ENCODE data around the gene PBOV1.
"Not testable (repeated sequence)": the region's sequence is repeated elsewhere in the genome, so short reads cannot be mapped to it uniquely, and the experiment has no call there.

The PBOV1 gene

DNA sequence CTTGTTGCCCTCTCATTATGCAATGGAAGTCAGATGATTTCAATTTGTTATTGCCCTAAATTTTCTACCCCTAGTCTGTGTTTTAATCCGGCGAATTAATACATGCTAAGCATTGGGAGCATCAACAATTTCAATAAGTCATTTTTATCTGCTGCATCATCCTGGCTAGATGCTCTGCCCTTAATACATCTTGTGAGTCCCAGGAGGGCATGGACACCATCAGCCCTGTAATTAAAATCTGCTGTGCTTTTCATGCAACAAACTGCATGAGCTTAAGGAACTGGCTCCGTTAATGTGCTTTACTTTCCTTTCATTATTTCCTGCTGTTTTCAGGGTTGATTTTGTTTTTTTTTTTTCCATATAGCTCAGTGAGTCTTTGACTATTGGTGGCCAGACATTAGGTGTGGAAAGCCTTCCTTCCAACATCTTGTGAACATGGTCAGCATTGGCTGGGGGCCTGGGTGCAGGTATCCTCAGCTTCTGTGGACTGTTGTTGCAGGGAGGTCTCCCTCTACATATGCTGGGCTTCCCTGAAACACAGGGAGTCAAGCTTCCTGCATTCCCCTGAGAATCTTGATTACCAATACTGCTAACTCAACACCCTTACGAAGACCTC lies 8.5 kb upstream of the PBOV1 start:
- H3K36me3 Mint-ChIP-seq = no peaks in the 10 kb centered on the region
- no peaks in the 10 kb centered on the region for H3K4me1 Mint-ChIP-seq
- H3K27me3 Mint-ChIP-seq = peaks cover 7% of the 10 kb centered on the region
- no peak overlapping the region for H3K4me3 Mint-ChIP-seq
- H3K27ac Mint-ChIP-seq = no peak overlapping the region
- H3K9me3 Mint-ChIP-seq = no peaks in the 10 kb centered on the region

DNA sequence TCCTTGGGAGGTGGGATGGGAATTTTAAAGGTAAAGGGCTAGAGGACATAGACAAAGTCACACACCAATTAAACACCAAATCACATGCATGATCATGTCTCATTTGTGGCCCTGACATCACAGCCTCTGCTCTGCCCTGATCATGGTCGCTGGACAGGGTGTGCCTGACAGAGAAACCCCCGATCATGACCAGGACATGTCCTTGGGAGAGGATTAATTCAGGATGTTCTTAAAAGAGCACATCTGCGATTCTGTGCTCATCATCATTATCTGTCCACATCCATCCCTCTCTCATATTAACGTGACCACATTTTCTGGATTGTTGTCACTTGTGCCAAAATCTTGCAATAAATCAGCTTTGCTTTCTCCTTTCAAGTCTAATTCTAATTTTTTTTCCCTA lies 7.7 kb upstream of the PBOV1 start:
- no peak overlapping the region for H3K27ac Mint-ChIP-seq
- H3K4me3 Mint-ChIP-seq = no peak overlapping the region
- H3K36me3 Mint-ChIP-seq = no peaks in the 10 kb centered on the region
- H3K4me1 Mint-ChIP-seq = no peaks in the 10 kb centered on the region
- H3K27me3 Mint-ChIP-seq = peaks cover 7% of the 10 kb centered on the region
- H3K9me3 Mint-ChIP-seq = no peaks in the 10 kb centered on the region

DNA sequence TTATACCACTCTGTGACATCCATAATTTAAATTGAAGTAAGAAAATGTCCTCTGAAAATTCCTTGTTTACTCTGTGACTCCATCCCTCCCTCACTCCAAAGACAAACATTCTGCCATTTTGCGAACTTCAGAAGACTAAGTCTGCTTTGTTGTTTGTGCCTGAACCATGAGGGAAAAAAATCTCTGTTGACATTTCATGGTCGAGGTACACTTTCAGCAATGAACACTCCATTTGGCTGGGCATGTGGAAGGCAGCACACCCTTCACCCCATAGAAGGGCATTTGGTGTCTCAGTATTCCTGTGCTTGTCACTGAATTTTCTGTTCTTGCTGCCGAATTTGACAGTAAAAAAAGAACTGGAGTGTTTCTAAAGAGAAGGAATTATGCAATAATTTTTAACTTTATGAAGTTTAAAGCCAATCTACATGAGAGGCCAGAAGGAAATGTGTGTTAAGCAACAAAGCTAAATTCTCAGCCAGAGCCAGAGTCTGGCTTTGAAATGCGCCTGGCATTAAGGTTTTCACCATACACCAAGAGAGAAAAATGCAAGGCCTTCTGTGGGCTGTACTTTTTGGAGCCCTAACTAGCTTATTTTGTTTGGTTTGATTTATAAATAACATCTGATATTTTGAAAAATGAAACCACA lies 4.7 kb upstream of the PBOV1 start:
- Mint-ChIP-seq H3K4me3 (no peak overlapping the region), H3K27me3 (peaks cover 11% of the 10 kb centered on the region), H3K36me3 (no peaks in the 10 kb centered on the region), H3K9me3 (no peaks in the 10 kb centered on the region), H3K27ac (no peak overlapping the region), H3K4me1 (no peaks in the 10 kb centered on the region)

DNA sequence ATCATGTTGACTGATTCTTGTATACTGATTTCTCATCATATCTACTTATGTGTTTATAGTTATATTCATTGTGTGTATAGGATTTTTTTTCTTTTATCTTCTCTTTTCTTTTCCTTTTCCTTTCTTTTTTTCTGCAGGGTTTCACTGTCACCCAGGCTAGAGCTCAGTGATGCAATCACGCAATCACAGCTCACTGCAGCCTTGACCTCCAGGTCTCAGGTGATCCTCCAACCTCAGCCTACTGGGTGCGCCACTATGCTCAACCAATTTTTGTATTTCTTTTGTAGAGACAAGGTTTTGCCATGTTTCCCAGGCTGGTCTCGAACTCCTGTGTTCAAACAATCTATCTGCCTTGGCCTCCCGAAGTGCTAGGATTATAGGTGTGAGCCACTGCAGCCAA lies 1.6 kb upstream of the PBOV1 start:
- Mint-ChIP-seq H3K4me3 (no peak overlapping the region), H3K9me3 (no peaks in the 10 kb centered on the region), H3K27ac (no peak overlapping the region), H3K36me3 (no peaks in the 10 kb centered on the region), H3K27me3 (peaks cover 17% of the 10 kb centered on the region), H3K4me1 (no peaks in the 10 kb centered on the region)

DNA sequence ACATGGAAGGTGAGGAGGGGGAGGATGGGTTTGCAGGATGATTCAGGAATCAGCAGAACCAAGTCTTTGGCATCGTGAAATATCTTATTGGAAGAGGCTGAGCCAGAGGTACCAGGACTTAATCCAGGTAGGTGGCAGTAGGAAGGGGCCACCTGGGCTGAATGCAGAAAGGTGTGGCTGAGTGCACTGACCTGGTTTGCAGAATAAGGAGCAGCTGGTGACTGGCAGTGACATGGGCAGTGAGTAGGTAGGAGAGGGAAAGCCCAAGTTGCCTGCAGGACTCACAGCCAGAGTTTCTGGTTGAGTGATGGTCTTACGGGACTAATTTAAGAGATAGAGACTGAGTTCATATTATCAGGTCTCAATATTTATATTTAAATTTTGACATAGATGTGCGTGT lies 1.1 kb upstream of the PBOV1 start:
- Mint-ChIP-seq H3K4me3 (no peak overlapping the region), H3K4me1 (no peaks in the 10 kb centered on the region), H3K27me3 (peaks cover 17% of the 10 kb centered on the region), H3K9me3 (no peaks in the 10 kb centered on the region), H3K36me3 (no peaks in the 10 kb centered on the region), H3K27ac (no peak overlapping the region)

DNA sequence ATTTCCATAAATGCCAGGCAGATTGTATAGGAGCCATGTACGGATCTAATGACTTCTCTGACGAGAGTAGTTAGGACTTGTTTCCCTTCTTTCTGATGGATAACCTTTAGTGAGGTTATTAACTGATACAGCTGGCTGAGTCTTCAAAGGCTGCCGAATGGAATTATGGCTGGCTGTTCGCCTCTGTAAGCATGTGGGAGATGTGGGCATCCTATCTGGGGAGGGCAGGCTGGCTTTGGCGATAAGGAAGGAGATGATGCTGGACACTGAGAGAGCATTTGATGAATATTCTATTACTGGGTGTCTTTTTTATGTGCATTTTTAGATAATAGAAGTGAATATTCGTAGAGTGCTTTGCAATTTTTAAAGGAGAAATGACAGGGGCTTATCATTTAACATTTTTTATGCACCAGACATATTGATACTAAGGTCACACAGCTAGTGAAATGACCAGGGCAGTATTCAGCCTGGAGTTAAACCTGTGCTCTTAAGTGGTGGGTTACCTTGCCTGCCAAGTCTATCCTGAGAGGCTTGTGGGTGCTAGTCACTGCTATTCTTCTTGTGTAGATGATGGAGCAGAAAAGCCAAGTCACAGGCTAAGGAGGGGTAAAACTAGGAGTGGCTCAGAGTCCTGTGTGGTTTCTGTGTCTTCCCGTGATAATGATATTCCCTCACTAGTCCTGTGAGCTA lies 3.1 kb downstream of the PBOV1 start:
- Mint-ChIP-seq H3K4me1 (no peaks in the 10 kb centered on the region), H3K4me3 (no peak overlapping the region), H3K9me3 (no peaks in the 10 kb centered on the region), H3K27me3 (peaks cover 16% of the 10 kb centered on the region), H3K27ac (no peak overlapping the region), H3K36me3 (no peaks in the 10 kb centered on the region)

DNA sequence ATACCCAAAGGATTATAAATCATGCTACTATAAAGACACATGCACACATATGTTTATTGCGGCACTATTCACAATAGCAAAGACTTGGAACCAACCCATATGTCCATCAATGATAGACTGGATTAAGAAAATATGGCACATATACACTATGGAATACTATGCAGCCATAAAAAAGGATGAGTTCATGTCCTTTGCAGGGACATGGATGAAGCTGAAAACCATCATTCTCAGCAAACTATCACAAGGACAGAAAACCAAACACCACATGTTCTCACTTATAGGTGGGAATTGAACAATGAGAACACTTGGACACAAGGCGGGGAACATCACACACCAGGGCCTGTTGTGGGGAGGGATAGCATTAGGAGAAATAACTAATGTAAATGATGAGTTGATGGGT lies 5.8 kb downstream of the PBOV1 start:
- not testable (repeated sequence) for H3K27ac Mint-ChIP-seq, H3K4me3 Mint-ChIP-seq, H3K9me3 Mint-ChIP-seq, H3K36me3 Mint-ChIP-seq, H3K4me1 Mint-ChIP-seq
- peaks cover 14% of the 10 kb centered on the region for H3K27me3 Mint-ChIP-seq

DNA sequence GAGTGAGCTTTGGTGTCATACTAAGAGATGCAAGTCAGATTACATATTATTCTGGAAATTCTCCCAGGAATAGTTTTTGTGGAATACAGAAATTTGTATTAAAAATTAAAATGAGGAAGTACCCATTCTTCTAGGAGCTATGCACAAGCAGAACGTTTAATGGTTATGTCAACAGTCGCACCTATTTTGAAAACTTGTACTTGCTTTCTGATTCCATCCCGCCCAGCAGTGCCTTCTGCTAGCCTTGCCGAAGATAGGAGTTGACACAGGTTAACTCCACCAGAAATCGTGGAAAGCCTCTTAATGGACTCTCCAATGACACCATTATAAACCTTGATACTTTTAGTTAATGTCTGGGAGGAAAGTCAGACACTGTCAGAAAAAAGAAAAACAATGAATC lies 6.7 kb downstream of the PBOV1 start:
- H3K4me1 Mint-ChIP-seq = no peaks in the 10 kb centered on the region
- no peaks in the 10 kb centered on the region for H3K36me3 Mint-ChIP-seq
- H3K27ac Mint-ChIP-seq = no peak overlapping the region
- H3K27me3 Mint-ChIP-seq = peaks cover 14% of the 10 kb centered on the region
- no peaks in the 10 kb centered on the region for H3K9me3 Mint-ChIP-seq
- H3K4me3 Mint-ChIP-seq = no peak overlapping the region

DNA sequence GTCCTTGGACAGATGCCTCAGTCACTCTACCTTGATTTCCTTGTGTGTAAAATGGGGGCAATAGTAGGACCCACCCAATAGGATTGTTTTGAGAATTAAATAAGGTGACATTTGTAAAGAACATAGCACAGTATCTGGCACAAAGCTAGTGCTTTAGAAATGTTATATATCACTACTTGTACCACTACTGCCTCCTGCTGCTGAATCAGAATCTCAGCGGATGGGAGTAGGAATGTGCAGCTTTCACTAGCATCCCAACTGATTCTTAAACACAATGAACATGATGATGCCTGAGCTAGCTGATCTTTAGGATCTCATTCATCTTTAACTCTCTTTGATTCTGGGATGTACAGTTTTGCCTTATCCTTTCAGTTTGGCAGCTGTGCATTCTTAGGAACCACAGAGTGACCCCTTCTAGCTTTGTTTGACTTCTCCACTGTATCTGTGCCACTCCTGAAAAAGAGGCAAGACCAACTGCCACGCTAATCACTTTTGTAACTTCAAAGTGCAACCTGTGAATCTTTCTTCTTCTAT lies 7.2 kb downstream of the PBOV1 start:
- H3K4me3 Mint-ChIP-seq = no peak overlapping the region
- H3K27ac Mint-ChIP-seq = no peak overlapping the region
- peaks cover 16% of the 10 kb centered on the region for H3K27me3 Mint-ChIP-seq
- no peaks in the 10 kb centered on the region for H3K36me3 Mint-ChIP-seq
- H3K9me3 Mint-ChIP-seq = no peaks in the 10 kb centered on the region
- H3K4me1 Mint-ChIP-seq = no peaks in the 10 kb centered on the region

DNA sequence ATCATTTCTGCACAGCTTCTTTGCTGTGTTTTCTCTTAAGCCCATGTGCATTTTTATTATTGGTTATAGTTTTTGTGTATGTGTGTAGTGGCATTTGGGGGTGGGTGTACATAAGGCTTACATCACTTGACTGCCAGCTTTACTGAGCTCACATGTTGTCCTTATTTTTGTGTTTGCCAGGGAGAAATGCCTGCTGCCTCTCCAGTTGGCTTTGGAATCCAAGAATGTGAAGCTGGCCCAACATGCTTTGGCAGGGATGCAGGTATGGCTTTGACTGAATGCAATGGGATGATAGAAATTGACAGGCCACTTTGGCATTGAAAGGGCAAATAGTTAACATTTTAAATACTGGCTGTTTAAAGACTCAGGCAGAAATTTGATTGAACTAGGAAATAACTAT lies 11.4 kb downstream of the PBOV1 start:
- H3K9me3 Mint-ChIP-seq = no peaks in the 10 kb centered on the region
- H3K4me1 Mint-ChIP-seq = no peaks in the 10 kb centered on the region
- H3K27ac Mint-ChIP-seq = no peak overlapping the region
- H3K4me3 Mint-ChIP-seq = no peak overlapping the region
- H3K27me3 Mint-ChIP-seq = peaks cover 14% of the 10 kb centered on the region
- no peaks in the 10 kb centered on the region for H3K36me3 Mint-ChIP-seq

DNA sequence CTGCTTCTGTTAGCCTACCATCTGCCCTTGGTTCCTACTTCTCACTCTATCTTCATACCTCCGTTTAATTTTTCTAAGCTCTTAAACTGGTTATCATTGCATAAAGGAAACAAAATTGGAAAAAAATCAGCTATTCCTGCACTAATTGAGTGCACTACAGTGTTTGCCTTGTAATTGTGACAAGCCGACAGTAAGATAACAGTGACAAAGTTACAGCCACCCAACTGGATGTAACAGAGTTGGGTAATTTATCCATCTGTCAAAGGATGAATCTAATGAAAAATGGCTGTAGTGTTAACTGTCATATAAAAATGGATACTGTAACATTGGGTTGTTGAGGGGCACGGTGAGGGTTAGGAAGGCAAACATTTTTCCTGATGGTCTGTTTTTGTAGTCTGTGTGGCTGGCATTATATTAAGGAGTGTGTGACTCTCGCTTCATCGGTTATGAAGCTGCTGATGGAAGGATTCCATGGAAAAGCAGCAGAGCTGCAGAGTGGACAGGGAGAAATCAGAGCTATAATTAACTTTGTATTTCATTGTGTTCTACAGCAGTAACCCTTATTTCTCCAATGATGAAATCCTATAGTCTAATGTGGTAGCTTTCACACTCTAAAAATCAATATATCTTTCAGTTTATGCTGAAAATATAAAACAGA lies 12.7 kb downstream of the PBOV1 start:
- no peaks in the 10 kb centered on the region for H3K9me3 Mint-ChIP-seq
- H3K4me3 Mint-ChIP-seq = no peak overlapping the region
- peaks cover 19% of the 10 kb centered on the region for H3K27me3 Mint-ChIP-seq
- no peaks in the 10 kb centered on the region for H3K36me3 Mint-ChIP-seq
- H3K4me1 Mint-ChIP-seq = no peaks in the 10 kb centered on the region
- H3K27ac Mint-ChIP-seq = no peak overlapping the region

DNA sequence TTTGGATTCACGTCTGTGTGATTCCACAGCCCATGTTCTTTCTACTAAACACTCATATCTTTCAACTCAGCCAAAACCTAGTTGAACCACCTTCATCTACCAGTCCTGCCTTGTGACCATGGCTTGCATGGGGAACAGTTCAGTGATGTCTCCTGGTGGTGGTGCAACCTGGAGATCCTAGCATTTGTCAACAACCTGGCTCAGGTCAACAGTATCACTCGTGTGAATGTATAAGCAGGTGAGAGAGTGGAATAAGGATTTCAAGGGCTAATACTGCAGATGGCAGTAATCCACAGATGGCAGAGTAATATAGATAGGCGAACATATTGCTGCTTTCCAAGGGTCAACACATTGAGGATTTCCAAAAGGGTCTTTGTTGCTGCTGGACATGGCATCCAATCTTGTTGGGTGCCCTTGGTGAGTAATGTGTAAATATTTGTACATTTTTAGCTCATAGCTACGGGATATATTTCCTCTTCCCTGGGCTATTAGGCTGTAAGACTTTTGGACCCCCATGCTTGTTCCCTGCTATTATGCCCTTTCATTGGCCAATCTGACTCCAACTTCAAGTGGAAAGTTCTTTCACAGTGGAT lies 13.4 kb downstream of the PBOV1 start:
- H3K4me3 Mint-ChIP-seq = no peak overlapping the region
- H3K27ac Mint-ChIP-seq = no peak overlapping the region
- no peaks in the 10 kb centered on the region for H3K4me1 Mint-ChIP-seq
- H3K27me3 Mint-ChIP-seq = peaks cover 23% of the 10 kb centered on the region
- no peaks in the 10 kb centered on the region for H3K36me3 Mint-ChIP-seq
- no peaks in the 10 kb centered on the region for H3K9me3 Mint-ChIP-seq

DNA sequence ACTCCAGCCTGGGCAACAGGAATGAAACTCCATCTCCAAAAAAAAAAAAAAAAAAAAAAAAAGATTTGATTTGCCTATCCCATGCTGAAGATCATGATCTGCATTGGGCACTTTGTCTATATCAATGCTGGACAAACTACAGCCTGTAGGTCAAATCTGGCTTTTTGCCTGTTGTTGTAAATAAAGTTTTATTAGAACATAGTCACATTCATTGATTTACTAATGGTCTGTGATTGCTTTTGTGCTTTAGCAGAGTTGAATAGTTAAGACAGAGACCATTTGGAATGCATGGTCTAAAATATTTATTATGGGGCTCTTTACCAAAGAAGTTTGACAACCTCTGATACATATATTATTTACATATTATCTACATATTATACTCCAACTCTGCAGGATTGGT lies 14.0 kb downstream of the PBOV1 start:
- no peaks in the 10 kb centered on the region for H3K9me3 Mint-ChIP-seq

DNA sequence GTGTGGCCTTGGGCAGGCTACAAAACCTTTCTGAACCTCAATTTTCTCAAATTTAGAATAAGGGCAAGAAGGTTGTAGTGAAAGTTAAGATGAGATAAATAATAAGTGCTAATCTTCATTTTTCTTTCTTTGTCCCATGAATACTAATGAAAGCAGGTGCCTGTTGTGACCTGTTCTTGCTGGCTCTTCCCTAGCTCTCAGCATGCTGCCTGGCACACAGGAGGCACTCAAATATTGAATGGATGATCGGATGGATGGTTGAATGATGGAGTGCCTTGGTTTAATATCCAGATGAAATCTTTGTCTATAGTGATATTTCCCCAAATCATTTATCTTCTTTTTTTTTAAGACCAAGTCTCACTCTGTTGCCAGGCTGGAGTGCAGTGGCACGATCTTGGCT lies 15.0 kb downstream of the PBOV1 start:
- Mint-ChIP-seq H3K27me3 (peaks cover 18% of the 10 kb centered on the region), H3K4me3 (no peak overlapping the region)

More for the DNA sequence above, 14.0 kb downstream of the PBOV1 start:
- H3K27ac Mint-ChIP-seq = no peak overlapping the region
- no peaks in the 10 kb centered on the region for H3K36me3 Mint-ChIP-seq
- H3K4me1 Mint-ChIP-seq = no peaks in the 10 kb centered on the region
- H3K27me3 Mint-ChIP-seq = peaks cover 21% of the 10 kb centered on the region
- no peak overlapping the region for H3K4me3 Mint-ChIP-seq

DNA sequence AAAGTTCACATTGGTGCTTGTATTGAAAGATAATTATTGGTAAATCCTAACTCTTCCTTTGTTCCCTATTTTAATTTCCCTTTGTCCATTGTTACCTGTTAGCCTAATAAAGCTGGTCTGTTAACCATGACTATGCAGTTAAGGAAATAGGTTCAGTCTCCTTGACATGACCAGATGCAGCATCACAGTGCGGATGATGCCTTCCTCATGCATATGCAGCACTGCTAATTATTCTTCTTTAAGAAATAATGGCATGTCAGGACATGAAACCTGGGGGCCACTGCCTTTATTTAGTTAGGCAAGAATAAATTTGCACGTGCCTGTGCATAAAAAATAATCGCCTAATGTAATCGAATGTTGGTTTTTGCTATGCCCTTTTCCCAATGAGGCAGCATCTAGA lies 16.5 kb downstream of the PBOV1 start:
- no peak overlapping the region for H3K27ac Mint-ChIP-seq
- H3K4me1 Mint-ChIP-seq = no peaks in the 10 kb centered on the region
- H3K36me3 Mint-ChIP-seq = no peaks in the 10 kb centered on the region
- H3K9me3 Mint-ChIP-seq = no peaks in the 10 kb centered on the region
- H3K4me3 Mint-ChIP-seq = no peak overlapping the region
- H3K27me3 Mint-ChIP-seq = peaks cover 18% of the 10 kb centered on the region

More for the DNA sequence above, 15.0 kb downstream of the PBOV1 start:
- Mint-ChIP-seq H3K36me3 (no peaks in the 10 kb centered on the region), H3K27ac (no peak overlapping the region), H3K9me3 (no peaks in the 10 kb centered on the region), H3K4me1 (no peaks in the 10 kb centered on the region)

Data from activated naive CD4-positive, alpha-beta T cell treated with anti-CD3 and anti-CD28 coated beads, Interleukin-2, amount 50 U/mL, for 24 hours (primary cell).